ENCODE results near the gene RAB4A. TPM values are rescaled to one million over a fixed set of nuclear protein-coding genes. Genes with fewer than 3 reads are reported as not detected.

The RAB4A gene
- total RNA-seq, 2 experiments from 2014 or later: 17.5 to 27.9 TPM

- intact Hi-C loops (cut with micrococcal nuclease; ENCODE audit: unreplicated experiment): no loop called here
- H3K4me1 ChIP-seq (ENCODE audit: insufficient read depth, low read length, poor library complexity, severe bottlenecking): no peaks in the 10 kb centered on the region
- H3K79me2 ChIP-seq (ENCODE audit: insufficient read depth, low read depth, low read length): peaks cover 4% of the 10 kb centered on the region; the same call in 1 of the 2 replicates
- no peak overlapping the region for H3K4me2 ChIP-seq (ENCODE audit: low read length)
- ChIA-PET POLR2A (no interaction called here), CTCF (ENCODE audit: unreplicated experiment) (no interaction called here)
- no TSS peak for BruUV-seq (replicated peaks)
- H2AFZ ChIP-seq (ENCODE audit: low read length): no peak overlapping the region
- no peak overlapping the region for H3K4me3 ChIP-seq (ENCODE audit: low read depth, low read length, poor library complexity, severe bottlenecking)
- H3K9me2 ChIP-seq (ENCODE audit: insufficient read depth, low read length): no peaks in the 10 kb centered on the region
- peaks cover 5% of the 10 kb centered on the region; the same call in 1 of the 2 replicates for H3K9me3 ChIP-seq (ENCODE audit: low read length)
- H3K36me3 ChIP-seq (ENCODE audit: insufficient read depth, low read length): peaks cover 6% of the 10 kb centered on the region
- no peak overlapping the region for H3K27ac ChIP-seq (ENCODE audit: low read depth, low read length, poor library complexity, severe bottlenecking)
- no peak for DNase-seq (ENCODE audit: low spot score)
- 0 out of 2 replicates have a peak, but pooled peaks cover 6% of the 10 kb centered on the region for H4K20me1 ChIP-seq (ENCODE audit: insufficient read depth, low read length)
- TF ChIP-seq EZH2phosphoT487 (IDR thresholded peaks at IDR 0.05; ENCODE audit: borderline replicate concordance, low read depth, low read length) (no peak), CTCF (conservative IDR thresholded peaks at IDR 0.05; ENCODE audit: low read length) (no peak)
These were observed 14.0 kb downstream of the RAB4A start for GRCh38 chr1:229284887-229285286.

- BruUV-seq (replicated peaks): no TSS peak
- no peak overlapping the region for H3K4me3 ChIP-seq (ENCODE audit: low read depth, low read length, poor library complexity, severe bottlenecking)
- H3K79me2 ChIP-seq (ENCODE audit: insufficient read depth, low read depth, low read length): no peaks in the 10 kb centered on the region; the same call in 1 of the 2 replicates
- H3K9me2 ChIP-seq (ENCODE audit: insufficient read depth, low read length): no peaks in the 10 kb centered on the region
- TF ChIP-seq EZH2phosphoT487 (IDR thresholded peaks at IDR 0.05; ENCODE audit: borderline replicate concordance, low read depth, low read length) (no peak), CTCF (conservative IDR thresholded peaks at IDR 0.05; ENCODE audit: low read length) (no peak)
- H3K27ac ChIP-seq (ENCODE audit: low read depth, low read length, poor library complexity, severe bottlenecking): no peak overlapping the region
- no peak overlapping the region for H3K4me2 ChIP-seq (ENCODE audit: low read length)
- intact Hi-C loops (cut with micrococcal nuclease; ENCODE audit: unreplicated experiment): no loop called here
- H3K36me3 ChIP-seq (ENCODE audit: insufficient read depth, low read length): peaks cover 6% of the 10 kb centered on the region
- 0 out of 2 replicates have a peak, but pooled peaks cover 6% of the 10 kb centered on the region for H4K20me1 ChIP-seq (ENCODE audit: insufficient read depth, low read length)
- ChIA-PET CTCF (ENCODE audit: unreplicated experiment) (no interaction called here), POLR2A (interaction anchor here (0.6 kb wide), 1 partner anchor 93 kb away, joined by 3 read pairs; no protein-coding TSS in a partner anchor)
- DNase-seq (ENCODE audit: low spot score): no peak
- no peak overlapping the region for H2AFZ ChIP-seq (ENCODE audit: low read length)
- peaks cover 5% of the 10 kb centered on the region; the same call in 1 of the 2 replicates for H3K9me3 ChIP-seq (ENCODE audit: low read length)
- no peaks in the 10 kb centered on the region for H3K4me1 ChIP-seq (ENCODE audit: insufficient read depth, low read length, poor library complexity, severe bottlenecking)
These were observed 14.5 kb downstream of the RAB4A start for GRCh38 chr1:229285440-229285839.

GRCh38 chr1:229286099-229286766 is 15.3 kb downstream of the RAB4A start:
- DNase-seq (ENCODE audit: low spot score): no peak
- no peaks in the 10 kb centered on the region for H3K9me2 ChIP-seq (ENCODE audit: insufficient read depth, low read length)
- no TSS peak for BruUV-seq (replicated peaks)
- no peak overlapping the region for H3K4me2 ChIP-seq (ENCODE audit: low read length)
- peaks cover 12% of the 10 kb centered on the region for H3K36me3 ChIP-seq (ENCODE audit: insufficient read depth, low read length)
- no peaks in the 10 kb centered on the region for H3K4me1 ChIP-seq (ENCODE audit: insufficient read depth, low read length, poor library complexity, severe bottlenecking)
- H4K20me1 ChIP-seq (ENCODE audit: insufficient read depth, low read length): 0 out of 2 replicates have a peak, but pooled peaks cover 6% of the 10 kb centered on the region
- POLR2A ChIA-PET: no interaction called here
- H3K27ac ChIP-seq (ENCODE audit: low read depth, low read length, poor library complexity, severe bottlenecking): no peak overlapping the region
- no peak overlapping the region for H2AFZ ChIP-seq (ENCODE audit: low read length)
- H3K9me3 ChIP-seq (ENCODE audit: low read length): peaks cover 5% of the 10 kb centered on the region; the same call in 1 of the 2 replicates
- intact Hi-C loops (cut with micrococcal nuclease; ENCODE audit: unreplicated experiment): no loop called here
- TF ChIP-seq EZH2phosphoT487 (IDR thresholded peaks at IDR 0.05; ENCODE audit: borderline replicate concordance, low read depth, low read length) (no peak), CTCF (conservative IDR thresholded peaks at IDR 0.05; ENCODE audit: low read length) (no peak)
- H3K79me2 ChIP-seq (ENCODE audit: insufficient read depth, low read depth, low read length): no peaks in the 10 kb centered on the region; the same call in 1 of the 2 replicates
- H3K4me3 ChIP-seq (ENCODE audit: low read depth, low read length, poor library complexity, severe bottlenecking): no peak overlapping the region
- CTCF ChIA-PET (ENCODE audit: unreplicated experiment): no interaction called here

All from OCI-LY7 (cell line).